ENCODE data around the gene CTIF. TPM values are rescaled to one million over a fixed set of nuclear protein-coding genes. Genes with fewer than 3 reads are reported as not detected.

Gene CTIF
- polyA plus RNA-seq, 4 donors, result 8.1 to 22.6 (median 11.3) TPM

DNA sequence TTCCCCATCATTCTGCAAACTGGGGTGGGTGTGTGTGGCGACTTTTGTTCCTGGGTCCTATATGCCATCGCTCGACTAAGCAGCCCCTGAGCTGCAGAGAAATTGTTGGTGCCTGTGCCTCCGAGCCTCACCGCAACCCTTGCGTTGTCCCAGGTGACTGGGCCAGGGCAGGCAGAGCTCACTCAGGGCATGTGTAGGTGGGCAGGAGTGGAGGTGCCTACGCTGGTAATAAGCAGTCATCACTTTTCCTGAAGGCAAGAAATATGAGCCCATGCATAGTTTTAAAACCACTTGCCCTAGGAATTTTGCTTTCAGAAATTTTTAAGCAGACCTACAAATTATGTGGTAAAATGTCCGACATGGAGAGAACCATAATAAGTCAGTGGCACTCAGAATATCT is 214.1 kb downstream of the CTIF start:
- no peak for FAIRE-seq

GRCh38 chr18:48753691-48754090 is 214.9 kb downstream of the CTIF start:
- FAIRE-seq (no peak), DNase-seq (no peak)
- Histone ChIP-seq H3K36me3 (ENCODE audit: control insufficient read depth in 3 of 3, insufficient read depth in 2 of 3, low read depth in 1 of 3, low read length in 3 of 3) (peaks cover 0 to 19% (median 0%) of the 10 kb centered on the region in 3 donors), H3K27ac (ENCODE audit: low read depth in 1 of 3, low read length in 2 of 3) (no peak overlapping the region), H3K4me3 (ENCODE audit: low read depth in 1 of 3, low read length in 3 of 3) (no peak overlapping the region), H3K27me3 (ENCODE audit: control insufficient read depth in 3 of 3, insufficient read depth in 3 of 3, low read length in 3 of 3) (no peaks in the 10 kb centered on the region), H3K4me1 (ENCODE audit: control insufficient read depth in 3 of 3, insufficient read depth in 2 of 3, low read depth in 1 of 3, low read length in 2 of 3) (no peaks in the 10 kb centered on the region), H3K9me3 (ENCODE audit: control insufficient read depth in 2 of 2, insufficient read depth in 1 of 2, low read depth in 1 of 2, low read length in 1 of 2) (peaks cover 0 to 7% of the 10 kb centered on the region in 2 donors)
- 91 to 93% (median 91%) methylated on average over 11 of the region's 11 CpGs for WGBS, 3 donors

More for the DNA sequence above, 214.1 kb downstream of the CTIF start:
- 95 to 96% (median 96%) methylated on average over 8 of the region's 8 CpGs for WGBS, 3 donors
- no peaks in the 10 kb centered on the region for H3K4me1 ChIP-seq (ENCODE audit: control insufficient read depth in 3 of 3, insufficient read depth in 2 of 3, low read depth in 1 of 3, low read length in 2 of 3)
- no peak overlapping the region for H3K4me3 ChIP-seq (ENCODE audit: low read depth in 1 of 3, low read length in 3 of 3)
- peaks cover 0 to 12% (median 0%) of the 10 kb centered on the region in 3 donors for H3K36me3 ChIP-seq (ENCODE audit: control insufficient read depth in 3 of 3, insufficient read depth in 2 of 3, low read depth in 1 of 3, low read length in 3 of 3)
- DNase-seq, result no peak
- H3K27ac ChIP-seq (ENCODE audit: low read depth in 1 of 3, low read length in 2 of 3), result no peak overlapping the region
- H3K9me3 ChIP-seq (ENCODE audit: control insufficient read depth in 2 of 2, insufficient read depth in 1 of 2, low read depth in 1 of 2, low read length in 1 of 2), result peaks cover 0 to 7% of the 10 kb centered on the region in 2 donors
- no peaks in the 10 kb centered on the region for H3K27me3 ChIP-seq (ENCODE audit: control insufficient read depth in 3 of 3, insufficient read depth in 3 of 3, low read length in 3 of 3)

DNA sequence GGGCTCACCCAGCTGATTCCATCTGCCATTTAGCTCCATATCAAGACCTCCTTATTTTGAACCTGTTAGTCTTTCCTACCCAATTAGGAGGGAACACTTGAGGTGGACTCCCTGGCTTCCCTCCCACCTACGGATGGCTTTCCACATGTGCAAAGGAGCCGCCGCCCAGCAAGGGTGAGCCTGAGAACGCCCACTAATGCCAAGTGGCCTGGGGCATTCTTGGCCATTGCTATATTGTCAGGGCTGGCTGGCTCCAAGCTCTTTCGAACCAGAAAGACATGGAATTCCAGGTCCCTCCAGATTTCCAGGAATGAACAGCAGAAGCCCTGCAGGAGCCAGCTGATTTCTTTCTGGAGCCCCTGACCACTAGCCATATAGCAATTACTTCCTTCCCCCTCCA is 215.7 kb downstream of the CTIF start:
- Histone ChIP-seq H3K27me3 (ENCODE audit: control insufficient read depth in 3 of 3, insufficient read depth in 3 of 3, low read length in 3 of 3) (no peaks in the 10 kb centered on the region), H3K36me3 (ENCODE audit: control insufficient read depth in 3 of 3, insufficient read depth in 2 of 3, low read depth in 1 of 3, low read length in 3 of 3) (peaks cover 0 to 27% (median 0%) of the 10 kb centered on the region in 3 donors), H3K9me3 (ENCODE audit: control insufficient read depth in 2 of 2, insufficient read depth in 1 of 2, low read depth in 1 of 2, low read length in 1 of 2) (peaks cover 0 to 7% of the 10 kb centered on the region in 2 donors), H3K4me3 (ENCODE audit: low read depth in 1 of 3, low read length in 3 of 3) (no peak overlapping the region), H3K4me1 (ENCODE audit: control insufficient read depth in 3 of 3, insufficient read depth in 2 of 3, low read depth in 1 of 3, low read length in 2 of 3) (no peaks in the 10 kb centered on the region), H3K27ac (ENCODE audit: low read depth in 1 of 3, low read length in 2 of 3) (no peak overlapping the region)
- DNase-seq (no peak), FAIRE-seq (no peak)
- WGBS, 3 donors, result 90 to 92% (median 92%) methylated on average over 5 of the region's 5 CpGs

GRCh38 chr18:48754993-48755473 is 216.2 kb downstream of the CTIF start:
- peaks cover 0 to 7% of the 10 kb centered on the region in 2 donors for H3K9me3 ChIP-seq (ENCODE audit: control insufficient read depth in 2 of 2, insufficient read depth in 1 of 2, low read depth in 1 of 2, low read length in 1 of 2)
- whole genome bisulfite sequencing, 3 donors, result 79 to 93% (median 82%) methylated on average over 6 of the region's 6 CpGs
- DNase-seq (no peak), FAIRE-seq (no peak)
- no peaks in the 10 kb centered on the region for H3K27me3 ChIP-seq (ENCODE audit: control insufficient read depth in 3 of 3, insufficient read depth in 3 of 3, low read length in 3 of 3)
- no peaks in the 10 kb centered on the region for H3K4me1 ChIP-seq (ENCODE audit: control insufficient read depth in 3 of 3, insufficient read depth in 2 of 3, low read depth in 1 of 3, low read length in 2 of 3)
- H3K27ac ChIP-seq (ENCODE audit: low read depth in 1 of 3, low read length in 2 of 3), result no peak overlapping the region
- peaks cover 0 to 27% (median 0%) of the 10 kb centered on the region in 3 donors for H3K36me3 ChIP-seq (ENCODE audit: control insufficient read depth in 3 of 3, insufficient read depth in 2 of 3, low read depth in 1 of 3, low read length in 3 of 3)
- H3K4me3 ChIP-seq (ENCODE audit: low read depth in 1 of 3, low read length in 3 of 3), result no peak overlapping the region

- H3K9me3 ChIP-seq (ENCODE audit: control insufficient read depth in 2 of 2, insufficient read depth in 1 of 2, low read depth in 1 of 2, low read length in 1 of 2), result peaks cover 0 to 7% of the 10 kb centered on the region in 2 donors
- H3K4me3 ChIP-seq (ENCODE audit: low read depth in 1 of 3, low read length in 3 of 3), result no peak overlapping the region
- peaks cover 0 to 29% (median 0%) of the 10 kb centered on the region in 3 donors for H3K36me3 ChIP-seq (ENCODE audit: control insufficient read depth in 3 of 3, insufficient read depth in 2 of 3, low read depth in 1 of 3, low read length in 3 of 3)
- no peak overlapping the region for H3K27ac ChIP-seq (ENCODE audit: low read depth in 1 of 3, low read length in 2 of 3)
- peaks cover 0 to 3% (median 0%) of the 10 kb centered on the region in 3 donors for H3K4me1 ChIP-seq (ENCODE audit: control insufficient read depth in 3 of 3, insufficient read depth in 2 of 3, low read depth in 1 of 3, low read length in 2 of 3)
- FAIRE-seq (no peak), DNase-seq (no peak)
- no peaks in the 10 kb centered on the region for H3K27me3 ChIP-seq (ENCODE audit: control insufficient read depth in 3 of 3, insufficient read depth in 3 of 3, low read length in 3 of 3)
- WGBS, 3 donors, result 76 to 80% (median 77%) methylated on average over 4 of the region's 4 CpGs
These were observed 217.8 kb downstream of the CTIF start for GRCh38 chr18:48756511-48757226.

GRCh38 chr18:48757367-48757766 is 218.5 kb downstream of the CTIF start:
- Histone ChIP-seq H3K27ac (ENCODE audit: low read depth in 1 of 3, low read length in 2 of 3) (no peak overlapping the region), H3K36me3 (ENCODE audit: control insufficient read depth in 3 of 3, insufficient read depth in 2 of 3, low read depth in 1 of 3, low read length in 3 of 3) (peaks cover 0 to 31% (median 0%) of the 10 kb centered on the region in 3 donors), H3K4me1 (ENCODE audit: control insufficient read depth in 3 of 3, insufficient read depth in 2 of 3, low read depth in 1 of 3, low read length in 2 of 3) (peaks cover 0 to 9% (median 0%) of the 10 kb centered on the region in 3 donors), H3K9me3 (ENCODE audit: control insufficient read depth in 2 of 2, insufficient read depth in 1 of 2, low read depth in 1 of 2, low read length in 1 of 2) (peaks cover 0 to 7% of the 10 kb centered on the region in 2 donors), H3K27me3 (ENCODE audit: control insufficient read depth in 3 of 3, insufficient read depth in 3 of 3, low read length in 3 of 3) (no peaks in the 10 kb centered on the region), H3K4me3 (ENCODE audit: low read depth in 1 of 3, low read length in 3 of 3) (no peak overlapping the region)
- WGBS, 3 donors, result 83 to 97% (median 94%) methylated on average over 6 of the region's 6 CpGs
- DNase-seq, result no peak
- FAIRE-seq, result no peak

GRCh38 chr18:48757906-48758305 is 219.1 kb downstream of the CTIF start:
- FAIRE-seq (no peak), DNase-seq (no peak)
- H3K9me3 ChIP-seq (ENCODE audit: control insufficient read depth in 2 of 2, insufficient read depth in 1 of 2, low read depth in 1 of 2, low read length in 1 of 2), result peaks cover 0 to 7% of the 10 kb centered on the region in 2 donors
- peaks cover 0 to 9% (median 0%) of the 10 kb centered on the region in 3 donors for H3K4me1 ChIP-seq (ENCODE audit: control insufficient read depth in 3 of 3, insufficient read depth in 2 of 3, low read depth in 1 of 3, low read length in 2 of 3)
- H3K27me3 ChIP-seq (ENCODE audit: control insufficient read depth in 3 of 3, insufficient read depth in 3 of 3, low read length in 3 of 3), result no peaks in the 10 kb centered on the region
- no peak overlapping the region for H3K27ac ChIP-seq (ENCODE audit: low read depth in 1 of 3, low read length in 2 of 3)
- 95 to 98% (median 98%) methylated on average over 13 of the region's 13 CpGs for WGBS, 3 donors
- H3K4me3 ChIP-seq (ENCODE audit: low read depth in 1 of 3, low read length in 3 of 3), result no peak overlapping the region
- peaks cover 0 to 32% (median 0%) of the 10 kb centered on the region in 3 donors for H3K36me3 ChIP-seq (ENCODE audit: control insufficient read depth in 3 of 3, insufficient read depth in 2 of 3, low read depth in 1 of 3, low read length in 3 of 3)

GRCh38 chr18:48761582-48761981 is 222.8 kb downstream of the CTIF start:
- Histone ChIP-seq H3K36me3 (ENCODE audit: control insufficient read depth in 3 of 3, insufficient read depth in 2 of 3, low read depth in 1 of 3, low read length in 3 of 3) (peaks cover 0 to 58% (median 0%) of the 10 kb centered on the region in 3 donors), H3K9me3 (ENCODE audit: control insufficient read depth in 2 of 2, insufficient read depth in 1 of 2, low read depth in 1 of 2, low read length in 1 of 2) (peaks cover 0 to 5% of the 10 kb centered on the region in 2 donors), H3K27me3 (ENCODE audit: control insufficient read depth in 3 of 3, insufficient read depth in 3 of 3, low read length in 3 of 3) (no peaks in the 10 kb centered on the region), H3K4me3 (ENCODE audit: low read depth in 1 of 3, low read length in 3 of 3) (no peak overlapping the region), H3K4me1 (ENCODE audit: control insufficient read depth in 3 of 3, insufficient read depth in 2 of 3, low read depth in 1 of 3, low read length in 2 of 3) (peaks cover 0 to 9% (median 0%) of the 10 kb centered on the region in 3 donors), H3K27ac (ENCODE audit: low read depth in 1 of 3, low read length in 2 of 3) (no peak overlapping the region)
- DNase-seq (peak; percentile 54 to 78), FAIRE-seq (no peak)
- 62 to 85% (median 64%) methylated on average over 19 of the region's 19 CpGs for WGBS, 3 donors

Data from small intestine (tissue), 7 donors.